Liver (tissue), 3 donors: ENCODE data around the gene GRAMD1A.

Source experiments
- CTCF ChIP-seq: fragments of 150-350 bp; IDR thresholded peaks from 2 replicates; pipeline ENCODE4 v1.5.1; 2017; ENCODE audit warnings: improper control_type of control experiment, low read depth, low read length; ENCODE audit not compliant: missing input control
- GABPA ChIP-seq, 2 donors: IDR thresholded peaks in 1 of 2; conservative IDR thresholded peaks in 1 of 2; 2 replicates each; pipeline ENCODE4 v1.6.1; 2016; ENCODE audit warnings: antibody characterized with exemption in 2 of 2, mild to moderate bottlenecking in 1 of 2, moderate library complexity in 1 of 2
- RXRA ChIP-seq, 2 donors: IDR thresholded peaks; 2 replicates each; pipeline ENCODE4 v1.6.1; 2017 to 2018; ENCODE audit warnings: antibody characterized with exemption in 2 of 2, mild to moderate bottlenecking in 1 of 2
- YY1 ChIP-seq: IDR thresholded peaks from 2 replicates; pipeline ENCODE4 v1.6.1; 2016; ENCODE audit warnings: antibody characterized with exemption, mild to moderate bottlenecking
- donor health status: healthy.
- donor health status: healthy.

DNA sequence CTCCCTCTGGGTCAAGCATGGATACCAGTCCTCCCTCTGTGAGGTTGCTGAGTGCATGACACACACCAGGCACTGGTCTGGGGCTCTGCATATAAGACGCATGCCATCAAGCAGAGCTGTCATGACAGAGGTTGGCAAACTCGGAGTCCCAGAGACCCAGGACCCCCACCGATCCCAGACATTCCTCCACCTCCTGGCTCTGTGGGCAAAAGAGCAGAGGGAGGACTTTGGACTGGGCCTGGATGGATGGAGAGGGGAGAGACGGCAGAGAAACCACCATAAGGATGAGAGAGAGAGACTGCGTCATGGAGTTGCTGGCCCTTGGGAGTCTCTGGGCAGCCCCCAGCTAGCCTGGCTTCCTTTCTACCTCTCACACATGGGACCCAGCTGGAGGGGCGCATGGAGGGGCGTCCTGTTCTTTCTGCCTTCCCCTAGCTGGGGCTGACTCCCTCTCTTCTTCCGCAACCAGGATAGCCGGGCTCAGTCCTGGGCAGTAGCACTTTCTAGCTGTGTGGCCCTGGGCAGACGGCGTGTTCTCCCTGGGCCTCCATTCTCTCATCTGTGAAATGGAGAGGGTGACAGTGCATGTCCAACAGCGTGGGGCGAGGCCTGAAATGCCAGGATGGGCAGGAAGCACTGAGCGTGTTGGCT is 43.0 kb downstream of the GRAMD1A start:
- TF ChIP-seq GABPA (IDR thresholded peaks at IDR 0.05 in 1 of 2, conservative IDR thresholded peaks at IDR 0.05 in 1 of 2) (no peak), CTCF (no peak), YY1 (no peak), RXRA (IDR thresholded peaks at IDR 0.05) (no peak)
